ENCODE data around the gene CPED1. TPM values are rescaled to one million over a fixed set of nuclear protein-coding genes. Genes with fewer than 3 reads are reported as not detected.
A peak's percentile ranks its signal among the peaks of the same experiment; 100 is the strongest.

CPED1 gene
- 95.9 and 106 TPM in 2 replicates for total RNA-seq

GRCh38 chr7:120988591-120989256 is at the start of gene CPED1:
Gene CPED1 (plus strand): TSS chr7:120988711. CDS start chr7:120989622, 911 bp downstream.
- H3K4me3 ChIP-seq (ENCODE audit: low read depth, low read length), result peak within 1 kb of the TSS; percentile 65
- DNase-seq (ENCODE audit: low read depth), result peak; percentile 91
- TF ChIP-seq, protein P1, sequence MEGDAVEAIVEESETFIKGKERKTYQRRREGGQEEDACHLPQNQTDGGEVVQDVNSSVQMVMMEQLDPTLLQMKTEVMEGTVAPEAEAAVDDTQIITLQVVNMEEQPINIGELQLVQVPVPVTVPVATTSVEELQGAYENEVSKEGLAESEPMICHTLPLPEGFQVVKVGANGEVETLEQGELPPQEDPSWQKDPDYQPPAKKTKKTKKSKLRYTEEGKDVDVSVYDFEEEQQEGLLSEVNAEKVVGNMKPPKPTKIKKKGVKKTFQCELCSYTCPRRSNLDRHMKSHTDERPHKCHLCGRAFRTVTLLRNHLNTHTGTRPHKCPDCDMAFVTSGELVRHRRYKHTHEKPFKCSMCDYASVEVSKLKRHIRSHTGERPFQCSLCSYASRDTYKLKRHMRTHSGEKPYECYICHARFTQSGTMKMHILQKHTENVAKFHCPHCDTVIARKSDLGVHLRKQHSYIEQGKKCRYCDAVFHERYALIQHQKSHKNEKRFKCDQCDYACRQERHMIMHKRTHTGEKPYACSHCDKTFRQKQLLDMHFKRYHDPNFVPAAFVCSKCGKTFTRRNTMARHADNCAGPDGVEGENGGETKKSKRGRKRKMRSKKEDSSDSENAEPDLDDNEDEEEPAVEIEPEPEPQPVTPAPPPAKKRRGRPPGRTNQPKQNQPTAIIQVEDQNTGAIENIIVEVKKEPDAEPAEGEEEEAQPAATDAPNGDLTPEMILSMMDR (IDR thresholded peaks at IDR 0.05; ENCODE audit: insufficient read depth, low read depth, low read length), result no peak

GRCh38 chr7:120939345-120939744 is 49.2 kb upstream of the CPED1 start:
- DNase-seq (ENCODE audit: low read depth), result no peak

DNA sequence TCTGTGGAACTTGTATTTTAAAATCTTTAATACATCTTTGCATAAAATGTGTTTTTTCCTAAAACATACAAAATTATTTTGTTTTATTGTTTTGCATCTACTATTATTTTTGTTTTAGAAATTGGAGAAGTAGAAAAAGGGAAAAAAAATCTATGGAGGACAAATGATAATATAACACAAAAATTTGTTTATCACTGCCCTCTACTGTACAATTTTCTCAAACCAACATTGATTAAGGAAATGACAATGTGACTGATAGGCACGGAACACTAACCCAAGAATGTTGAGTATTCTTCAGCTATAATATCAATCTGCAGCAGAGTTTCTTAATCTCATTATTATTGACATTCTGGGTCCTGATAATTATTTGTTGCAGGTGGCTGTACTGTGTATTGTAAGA is 47.4 kb upstream of the CPED1 start:
- no peak overlapping the region for H3K4me3 ChIP-seq (ENCODE audit: low read depth, low read length)
- TF ChIP-seq, protein P1 (IDR thresholded peaks at IDR 0.05; ENCODE audit: insufficient read depth, low read depth, low read length), result peak; percentile 23
- no peak for DNase-seq (ENCODE audit: low read depth)

More at GRCh38 chr7:120939345-120939744, 49.2 kb upstream of the CPED1 start:
- TF ChIP-seq, protein P1 (IDR thresholded peaks at IDR 0.05; ENCODE audit: insufficient read depth, low read depth, low read length), result no peak
- no peak overlapping the region for H3K4me3 ChIP-seq (ENCODE audit: low read depth, low read length)

DNA sequence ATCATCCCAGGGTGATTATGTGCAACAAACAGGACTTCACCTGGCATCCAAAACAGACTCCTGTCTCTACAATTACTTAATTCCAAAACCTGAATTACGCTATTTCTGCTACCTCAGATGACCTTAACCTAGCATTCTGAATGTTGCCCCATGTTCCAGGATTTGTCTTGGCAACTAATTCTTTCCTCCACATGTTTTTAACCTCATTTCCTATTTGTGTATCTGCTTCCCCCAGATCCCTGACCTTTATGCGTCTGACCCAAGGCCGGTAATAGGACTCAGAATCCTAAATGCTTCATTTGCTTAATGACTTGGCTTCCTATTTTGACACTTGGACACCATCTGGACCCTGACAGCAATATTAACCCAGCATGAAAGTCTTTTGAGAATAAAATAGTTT is 46.7 kb upstream of the CPED1 start:
- DNase-seq (ENCODE audit: low read depth), result no peak

DNA sequence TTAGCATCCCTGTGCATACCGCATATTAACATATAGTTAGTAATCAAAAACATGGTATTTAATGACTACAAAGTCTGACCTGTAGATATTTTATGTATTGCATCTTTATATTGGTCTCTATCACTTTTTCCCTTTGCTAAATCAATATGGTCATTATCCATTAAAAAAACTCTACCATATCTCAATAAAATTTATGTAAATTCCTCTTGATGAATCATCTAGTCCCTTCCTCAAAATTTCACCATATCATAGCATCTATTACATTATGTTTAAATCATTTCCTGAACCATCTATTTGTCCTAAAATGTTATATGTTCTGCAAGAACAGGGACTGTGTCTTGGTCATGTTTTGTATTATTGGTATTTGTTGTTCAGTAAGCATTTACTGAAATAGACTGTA is 45.6 kb upstream of the CPED1 start:
- TF ChIP-seq, protein P1 (IDR thresholded peaks at IDR 0.05; ENCODE audit: insufficient read depth, low read depth, low read length), result no peak
- no peak overlapping the region for H3K4me3 ChIP-seq (ENCODE audit: low read depth, low read length)
- no peak for DNase-seq (ENCODE audit: low read depth)

More for the DNA sequence above, 46.7 kb upstream of the CPED1 start:
- TF ChIP-seq, protein P1 (IDR thresholded peaks at IDR 0.05; ENCODE audit: insufficient read depth, low read depth, low read length), result no peak
- no peak overlapping the region for H3K4me3 ChIP-seq (ENCODE audit: low read depth, low read length)

- DNase-seq (ENCODE audit: low read depth), result peak; percentile 55
- TF ChIP-seq, protein P1 (IDR thresholded peaks at IDR 0.05; ENCODE audit: insufficient read depth, low read depth, low read length), result no peak
- H3K4me3 ChIP-seq (ENCODE audit: low read depth, low read length), result no peak overlapping the region
Measured at GRCh38 chr7:120944826-120945562, 43.5 kb upstream of the CPED1 start.

All from fibroblast of villous mesenchyme (primary cell).